ENCODE data around the gene KRT83. TPM values are rescaled to one million over a fixed set of nuclear protein-coding genes. Genes with fewer than 3 reads are reported as not detected.
"Not testable (repeated sequence)": the region's sequence is repeated elsewhere in the genome, so short reads cannot be mapped to it uniquely, and the experiment has no call there.

The KRT83 gene
- total and polyA plus RNA-seq, 4 experiments from 2014 or later: not detected

GRCh38 chr12:52316290-52316689, 4.9 kb downstream of the KRT83 start:
- Mint-ChIP-seq H3K36me3 (no peaks in the 10 kb centered on the region), H3K9me3 (no peaks in the 10 kb centered on the region), H3K4me3 (peak overlapping the region in 1 of 8 donors; percentile 4), H3K4me1 (no peaks in the 10 kb centered on the region), H3K27ac (no peak overlapping the region), H3K27me3 (peaks cover 7 to 29% of the 10 kb centered on the region in 2 donors)
- Histone ChIP-seq H3K36me3 (ENCODE audit: insufficient read depth, low read length) (no peaks in the 10 kb centered on the region), H3K27ac (ENCODE audit: low read depth, low read length) (no peak overlapping the region), H3K4me3 (ENCODE audit: low read length in 2 of 2) (no peak overlapping the region), H3K27me3 (ENCODE audit: insufficient read depth, low read length) (peaks cover 4% of the 10 kb centered on the region), H3K4me1 (ENCODE audit: insufficient read depth, low read length) (no peaks in the 10 kb centered on the region), H3K9me3 (ENCODE audit: control insufficient read depth in 1 of 2, low read length in 2 of 2) (no peaks in the 10 kb centered on the region)
- ChIA-PET CTCF (ENCODE audit: partially characterized antibody) (interaction anchor here (2.9 kb wide), 1 partner anchor 12 kb away, joined by 12 read pairs; no protein-coding TSS in a partner anchor), POLR2A (ENCODE audit: partially characterized antibody) (no interaction called here)
- no peak for DNase-seq
- intact Hi-C loops (cut with micrococcal nuclease): no loop called here

GRCh38 chr12:52315721-52316120, 5.5 kb downstream of the KRT83 start:
- CTCF ChIA-PET (ENCODE audit: partially characterized antibody): interaction anchor here (2.9 kb wide), 1 partner anchor 12 kb away, joined by 12 read pairs; no protein-coding TSS in a partner anchor
- H3K9me3 ChIP-seq (ENCODE audit: control insufficient read depth in 1 of 2, low read length in 2 of 2); H3K27me3 ChIP-seq (ENCODE audit: insufficient read depth, low read length); H3K4me1 Mint-ChIP-seq; H3K4me1 ChIP-seq (ENCODE audit: insufficient read depth, low read length); H3K27ac Mint-ChIP-seq; H3K36me3 ChIP-seq (ENCODE audit: insufficient read depth, low read length); intact Hi-C loops (cut with micrococcal nuclease); H3K36me3 Mint-ChIP-seq; DNase-seq; H3K27ac ChIP-seq (ENCODE audit: low read depth, low read length); H3K4me3 Mint-ChIP-seq; H3K9me3 Mint-ChIP-seq; H3K4me3 ChIP-seq (ENCODE audit: low read length in 2 of 2); POLR2A ChIA-PET (ENCODE audit: partially characterized antibody): not testable (repeated sequence)
- peaks cover 8 to 34% of the 10 kb centered on the region in 2 donors for H3K27me3 Mint-ChIP-seq

GRCh38 chr12:52314511-52314910, 6.7 kb downstream of the KRT83 start:
- Histone ChIP-seq H3K36me3 (ENCODE audit: insufficient read depth, low read length) (no peaks in the 10 kb centered on the region), H3K4me1 (ENCODE audit: insufficient read depth, low read length) (no peaks in the 10 kb centered on the region), H3K9me3 (ENCODE audit: control insufficient read depth in 1 of 2, low read length in 2 of 2) (no peaks in the 10 kb centered on the region), H3K4me3 (ENCODE audit: low read length in 2 of 2) (no peak overlapping the region), H3K27me3 (ENCODE audit: insufficient read depth, low read length) (peaks cover 4% of the 10 kb centered on the region), H3K27ac (ENCODE audit: low read depth, low read length) (no peak overlapping the region)
- Mint-ChIP-seq H3K36me3 (no peaks in the 10 kb centered on the region), H3K9me3 (no peaks in the 10 kb centered on the region), H3K27me3 (peaks cover 13 to 35% of the 10 kb centered on the region in 2 donors), H3K4me1 (no peaks in the 10 kb centered on the region), H3K4me3 (no peak overlapping the region), H3K27ac (no peak overlapping the region)
- POLR2A ChIA-PET (ENCODE audit: partially characterized antibody): no interaction called here
- intact Hi-C loops (cut with micrococcal nuclease): no loop called here
- CTCF ChIA-PET (ENCODE audit: partially characterized antibody): interaction anchor here (2.9 kb wide), 1 partner anchor 13 kb away, joined by 12 read pairs; no protein-coding TSS in a partner anchor
- no peak for DNase-seq

- DNase-seq: no peak
- intact Hi-C loops (cut with micrococcal nuclease): no loop called here
- Histone ChIP-seq H3K9me3 (ENCODE audit: control insufficient read depth in 1 of 2, low read length in 2 of 2) (no peaks in the 10 kb centered on the region), H3K4me3 (ENCODE audit: low read length in 2 of 2) (no peak overlapping the region), H3K27me3 (ENCODE audit: insufficient read depth, low read length) (peaks cover 6% of the 10 kb centered on the region), H3K27ac (ENCODE audit: low read depth, low read length) (no peak overlapping the region), H3K36me3 (ENCODE audit: insufficient read depth, low read length) (no peaks in the 10 kb centered on the region), H3K4me1 (ENCODE audit: insufficient read depth, low read length) (no peaks in the 10 kb centered on the region)
- H3K4me3 Mint-ChIP-seq: no peak overlapping the region
- peaks cover 18 to 41% of the 10 kb centered on the region in 2 donors for H3K27me3 Mint-ChIP-seq
- H3K27ac Mint-ChIP-seq: no peak overlapping the region
- H3K36me3 Mint-ChIP-seq: no peaks in the 10 kb centered on the region
- H3K9me3 Mint-ChIP-seq: peaks cover 0 to 2% (median 0%) of the 10 kb centered on the region in 8 donors
- peaks cover under 1 to 1% (median under 1%) of the 10 kb centered on the region in 4 donors for H3K4me1 Mint-ChIP-seq
- POLR2A ChIA-PET (ENCODE audit: partially characterized antibody): no interaction called here
- CTCF ChIA-PET (ENCODE audit: partially characterized antibody): interaction anchor here (2.9 to 3.6 kb wide), 2 partner anchors 13 to 14 kb away, joined by 12 to 26 read pairs; no protein-coding TSS in a partner anchor
Observed at GRCh38 chr12:52313926-52314325, 7.3 kb downstream of the KRT83 start.

- POLR2A ChIA-PET (ENCODE audit: partially characterized antibody): no interaction called here
- H3K36me3 Mint-ChIP-seq: no peaks in the 10 kb centered on the region
- peaks cover 18 to 44% of the 10 kb centered on the region in 2 donors for H3K27me3 Mint-ChIP-seq
- H3K27ac Mint-ChIP-seq: no peak overlapping the region
- peaks cover 4 to 6% (median 4%) of the 10 kb centered on the region in 4 donors for H3K4me1 Mint-ChIP-seq
- peaks cover 8% of the 10 kb centered on the region for H3K27me3 ChIP-seq (ENCODE audit: insufficient read depth, low read length)
- no peaks in the 10 kb centered on the region for H3K36me3 ChIP-seq (ENCODE audit: insufficient read depth, low read length)
- H3K4me3 ChIP-seq (ENCODE audit: low read length in 2 of 2): no peak overlapping the region
- no peaks in the 10 kb centered on the region for H3K9me3 ChIP-seq (ENCODE audit: control insufficient read depth in 1 of 2, low read length in 2 of 2)
- CTCF ChIA-PET (ENCODE audit: partially characterized antibody): interaction anchor here (3.6 kb wide), 1 partner anchor 14 kb away, joined by 26 read pairs; no protein-coding TSS in a partner anchor
- no peaks in the 10 kb centered on the region for H3K4me1 ChIP-seq (ENCODE audit: insufficient read depth, low read length)
- H3K9me3 Mint-ChIP-seq: peaks cover 0 to 2% (median 0%) of the 10 kb centered on the region in 8 donors
- DNase-seq: no peak
- no peak overlapping the region for H3K4me3 Mint-ChIP-seq
- no peak overlapping the region for H3K27ac ChIP-seq (ENCODE audit: low read depth, low read length)
- intact Hi-C loops (cut with micrococcal nuclease): no loop called here
Observed at GRCh38 chr12:52313461-52313860, 7.7 kb downstream of the KRT83 start.

- H3K36me3 ChIP-seq (ENCODE audit: insufficient read depth, low read length): no peaks in the 10 kb centered on the region
- Mint-ChIP-seq H3K4me3 (no peak overlapping the region), H3K4me1 (peaks cover 4 to 6% (median 4%) of the 10 kb centered on the region in 4 donors), H3K36me3 (no peaks in the 10 kb centered on the region), H3K9me3 (peaks cover 0 to 2% (median 0%) of the 10 kb centered on the region in 8 donors), H3K27me3 (peaks cover 24 to 52% of the 10 kb centered on the region in 2 donors), H3K27ac (no peak overlapping the region)
- H3K27me3 ChIP-seq (ENCODE audit: insufficient read depth, low read length): peaks cover 8% of the 10 kb centered on the region
- H3K4me1 ChIP-seq (ENCODE audit: insufficient read depth, low read length): no peaks in the 10 kb centered on the region
- no peak overlapping the region for H3K4me3 ChIP-seq (ENCODE audit: low read length in 2 of 2)
- intact Hi-C loops (cut with micrococcal nuclease): no loop called here
- DNase-seq: no peak
- CTCF ChIA-PET (ENCODE audit: partially characterized antibody): interaction anchor here (1.2 to 3.6 kb wide), 4 partner anchors 13 to 155 kb away, joined by 6 to 26 read pairs (median 10); no protein-coding TSS in a partner anchor
- no peaks in the 10 kb centered on the region for H3K9me3 ChIP-seq (ENCODE audit: control insufficient read depth in 1 of 2, low read length in 2 of 2)
- POLR2A ChIA-PET (ENCODE audit: partially characterized antibody): no interaction called here
- H3K27ac ChIP-seq (ENCODE audit: low read depth, low read length): no peak overlapping the region
Observed at GRCh38 chr12:52312086-52312485, 9.1 kb downstream of the KRT83 start.

- Mint-ChIP-seq H3K27ac (no peak overlapping the region), H3K36me3 (no peaks in the 10 kb centered on the region), H3K27me3 (peaks cover 30 to 57% of the 10 kb centered on the region in 2 donors), H3K9me3 (peaks cover 0 to 2% (median 0%) of the 10 kb centered on the region in 8 donors), H3K4me3 (no peak overlapping the region), H3K4me1 (peaks cover 4 to 9% (median 4%) of the 10 kb centered on the region in 4 donors)
- Histone ChIP-seq H3K36me3 (ENCODE audit: insufficient read depth, low read length) (no peaks in the 10 kb centered on the region), H3K27me3 (ENCODE audit: insufficient read depth, low read length) (peaks cover 8% of the 10 kb centered on the region), H3K4me1 (ENCODE audit: insufficient read depth, low read length) (no peaks in the 10 kb centered on the region), H3K4me3 (ENCODE audit: low read length in 2 of 2) (no peak overlapping the region), H3K9me3 (ENCODE audit: control insufficient read depth in 1 of 2, low read length in 2 of 2) (no peaks in the 10 kb centered on the region), H3K27ac (ENCODE audit: low read depth, low read length) (no peak overlapping the region)
- intact Hi-C loops (cut with micrococcal nuclease): no loop called here
- ChIA-PET POLR2A (ENCODE audit: partially characterized antibody) (no interaction called here), CTCF (ENCODE audit: partially characterized antibody) (interaction anchor here (1.2 to 3.6 kb wide), 4 partner anchors 14 to 154 kb away, joined by 6 to 26 read pairs (median 10); no protein-coding TSS in a partner anchor)
- no peak for DNase-seq
Observed at GRCh38 chr12:52311285-52311648, 9.9 kb downstream of the KRT83 start.

Data from CD4-positive, alpha-beta memory T cell (primary cell).